ENCODE measurements around the gene TJP3.

TJP3 gene

DNA sequence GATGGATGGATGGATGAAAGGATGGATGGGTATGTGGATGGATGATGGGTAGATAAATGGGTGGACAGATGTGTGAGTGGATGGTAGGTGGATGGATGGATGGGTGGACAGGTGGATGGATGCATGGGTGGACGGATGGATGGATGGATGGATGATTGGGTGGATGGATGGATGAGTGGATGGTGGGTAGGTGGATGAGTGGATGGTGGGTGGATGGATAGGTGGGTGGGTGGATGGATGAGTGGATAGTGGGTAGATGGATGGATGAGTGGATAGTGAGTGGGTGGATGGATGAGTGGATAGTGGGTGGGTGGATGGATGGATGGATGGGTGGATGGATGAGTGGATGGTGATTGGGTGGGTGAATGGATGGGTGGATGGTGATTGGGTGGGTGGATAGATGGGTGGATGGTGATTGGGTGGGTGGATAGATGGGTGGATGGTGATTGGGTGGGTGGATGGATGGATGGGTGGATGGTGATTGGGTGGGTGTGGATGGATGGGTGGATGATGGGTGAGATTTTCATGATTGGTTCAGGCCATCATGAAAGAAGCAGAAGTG is 68.4 kb downstream of the TJP3 start:
- TF ChIP-seq ZNF274 (IDR thresholded peaks at IDR 0.05; ENCODE audit: low read depth, low read length) = no peak
- H3K4me3 ChIP-seq (ENCODE audit: low read length) = no peak overlapping the region

DNA sequence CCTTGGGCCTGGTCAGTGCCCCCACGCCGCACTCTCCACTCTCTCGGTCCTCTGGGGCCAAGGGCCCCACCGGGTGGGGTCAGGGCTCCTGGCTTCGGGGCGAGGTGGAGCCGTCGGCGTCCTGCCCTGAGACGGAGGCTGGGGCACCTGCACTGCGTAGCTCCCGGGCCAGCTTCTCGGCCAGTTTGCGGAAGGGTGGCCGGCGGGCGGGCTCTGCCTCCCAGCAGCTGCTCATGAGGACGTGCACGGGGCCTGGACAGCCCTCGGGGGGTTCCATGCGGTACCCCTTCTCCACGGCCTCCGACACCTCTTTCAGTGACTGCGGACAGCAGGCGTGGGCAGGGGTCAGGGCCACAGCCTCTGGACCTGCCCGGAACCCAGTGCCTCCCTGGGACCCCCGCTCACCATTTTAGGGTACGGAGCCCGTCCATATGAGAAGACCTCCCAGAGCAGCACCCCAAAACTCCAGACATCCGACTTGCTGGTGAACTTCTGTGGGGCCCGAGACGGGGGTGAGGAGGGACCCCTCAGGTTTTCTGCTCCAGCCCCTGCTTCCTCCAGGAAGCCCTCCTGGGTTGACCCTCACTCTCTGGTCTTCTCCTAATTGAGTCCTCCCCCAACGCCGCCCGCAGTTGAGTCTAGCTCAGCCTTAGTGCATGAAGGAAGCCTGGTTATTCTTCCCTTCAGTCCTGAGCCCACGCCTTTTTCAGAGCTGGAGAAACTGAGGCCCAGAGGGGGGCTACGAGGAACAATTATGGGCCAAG is 70.1 kb downstream of the TJP3 start:
- H3K4me3 ChIP-seq (ENCODE audit: low read length) = no peak overlapping the region
- no peak for TF ChIP-seq ZNF274 (IDR thresholded peaks at IDR 0.05; ENCODE audit: low read depth, low read length)

DNA sequence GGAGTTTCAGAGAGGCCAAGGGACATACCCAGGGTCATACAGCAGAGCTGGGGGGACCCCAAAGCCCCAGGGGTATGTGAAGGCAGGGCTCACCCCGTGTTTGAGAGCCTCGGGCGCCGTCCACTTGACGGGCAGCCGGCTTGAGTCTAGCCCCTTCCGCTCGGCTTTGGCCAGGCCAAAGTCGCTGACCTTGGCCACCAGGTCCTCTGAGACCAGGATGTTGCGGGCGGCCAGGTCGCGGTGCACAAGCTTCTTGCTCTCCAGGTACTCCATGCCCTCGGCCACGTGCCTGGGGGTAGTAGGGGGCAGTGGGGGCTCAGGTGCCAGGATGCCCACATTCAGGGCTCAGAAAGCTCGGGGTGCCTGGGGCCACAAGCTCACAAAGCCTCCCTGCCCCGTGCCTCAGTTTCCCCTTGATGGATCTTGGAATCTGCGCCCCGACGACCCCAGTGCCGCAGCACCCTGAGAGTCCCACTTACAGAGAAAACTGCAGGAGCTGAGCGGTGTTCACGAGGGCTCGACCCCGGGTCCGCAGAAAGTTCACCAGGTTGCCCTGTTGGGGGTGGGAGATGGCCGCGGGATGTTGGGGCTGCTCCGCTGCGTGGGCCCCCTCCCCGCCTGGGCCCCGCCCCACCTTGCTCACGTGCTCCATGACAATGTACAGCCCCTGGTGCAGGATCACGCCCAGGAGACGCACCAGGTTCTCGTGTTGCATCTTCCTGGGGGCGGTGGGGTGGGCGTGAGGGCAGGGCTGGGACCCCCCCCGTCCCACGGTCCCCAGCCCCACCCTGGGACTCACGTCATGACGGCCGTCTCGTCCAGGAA is 70.9 kb downstream of the TJP3 start:
- TF ChIP-seq ZNF274 (IDR thresholded peaks at IDR 0.05; ENCODE audit: low read depth, low read length) = no peak
- H3K4me3 ChIP-seq (ENCODE audit: low read length) = no peak overlapping the region

DNA sequence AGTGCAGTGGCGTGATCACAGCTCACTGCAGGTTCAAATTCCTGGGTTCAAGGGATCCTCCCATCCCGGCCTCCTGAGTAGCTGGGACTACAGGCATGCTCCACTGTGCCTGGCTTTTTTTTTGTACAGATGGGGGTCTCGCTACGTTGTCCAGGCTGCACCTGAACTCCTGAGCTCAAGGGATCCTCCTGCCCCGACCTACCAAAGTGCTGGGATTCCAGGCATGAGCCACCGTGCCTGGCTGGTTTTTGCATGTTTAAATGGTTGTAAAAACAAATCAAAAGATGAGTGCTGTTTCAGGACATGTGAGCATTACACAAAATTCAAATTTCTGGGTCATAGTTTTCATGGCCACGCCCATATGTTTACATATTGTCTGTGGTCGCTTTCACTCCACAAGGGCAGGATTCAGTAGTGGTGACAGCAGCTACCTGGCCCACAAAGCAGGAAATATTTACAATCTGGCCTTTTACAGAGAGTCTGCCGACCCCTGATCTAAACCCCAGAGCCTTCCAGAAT is 72.7 kb downstream of the TJP3 start:
- H3K4me3 ChIP-seq (ENCODE audit: low read length) = no peak overlapping the region
- TF ChIP-seq ZNF274 (IDR thresholded peaks at IDR 0.05; ENCODE audit: low read depth, low read length) = no peak

DNA sequence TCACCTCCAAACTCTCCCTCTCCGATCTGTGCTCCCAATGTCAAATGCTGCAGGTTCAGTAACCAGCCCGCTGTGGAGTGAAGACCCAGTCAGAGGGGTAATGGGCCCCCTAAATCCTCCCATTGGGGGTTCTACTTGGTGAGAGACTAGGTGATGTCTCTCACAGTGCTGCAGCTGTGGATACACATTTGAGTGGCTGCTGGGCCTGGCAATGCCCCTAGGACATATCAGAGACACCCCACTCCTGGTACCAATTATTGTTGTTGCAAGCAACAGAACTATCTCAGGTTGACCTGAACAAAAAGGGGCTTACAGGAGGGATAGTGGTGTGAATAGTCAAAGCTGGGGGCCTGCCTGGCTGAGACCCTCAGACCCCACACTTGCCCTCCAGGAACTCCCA is 73.4 kb downstream of the TJP3 start:
- no peak for TF ChIP-seq ZNF274 (IDR thresholded peaks at IDR 0.05; ENCODE audit: low read depth, low read length)
- no peak overlapping the region for H3K4me3 ChIP-seq (ENCODE audit: low read length)

DNA sequence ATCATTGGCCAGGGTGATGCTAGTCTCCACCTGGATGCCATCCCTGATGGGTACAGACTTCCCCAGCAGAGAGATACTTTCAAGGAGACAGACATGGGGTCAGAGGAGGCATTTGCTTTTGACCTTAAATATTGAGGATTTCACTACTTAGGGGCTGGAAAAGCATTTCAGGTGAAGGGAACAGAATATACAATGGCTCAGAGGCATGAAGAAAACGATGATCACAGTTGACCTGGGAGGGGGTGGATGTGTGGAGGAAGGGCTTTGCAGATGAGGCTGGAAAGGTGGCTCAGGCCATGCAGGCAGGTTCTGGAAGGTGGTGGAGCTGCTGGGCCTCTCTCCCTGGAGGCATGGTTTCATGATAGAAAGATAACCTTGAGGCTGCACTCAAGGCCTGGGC is 74.1 kb downstream of the TJP3 start:
- TF ChIP-seq ZNF274 (IDR thresholded peaks at IDR 0.05; ENCODE audit: low read depth, low read length) = no peak
- H3K4me3 ChIP-seq (ENCODE audit: low read length) = no peak overlapping the region

DNA sequence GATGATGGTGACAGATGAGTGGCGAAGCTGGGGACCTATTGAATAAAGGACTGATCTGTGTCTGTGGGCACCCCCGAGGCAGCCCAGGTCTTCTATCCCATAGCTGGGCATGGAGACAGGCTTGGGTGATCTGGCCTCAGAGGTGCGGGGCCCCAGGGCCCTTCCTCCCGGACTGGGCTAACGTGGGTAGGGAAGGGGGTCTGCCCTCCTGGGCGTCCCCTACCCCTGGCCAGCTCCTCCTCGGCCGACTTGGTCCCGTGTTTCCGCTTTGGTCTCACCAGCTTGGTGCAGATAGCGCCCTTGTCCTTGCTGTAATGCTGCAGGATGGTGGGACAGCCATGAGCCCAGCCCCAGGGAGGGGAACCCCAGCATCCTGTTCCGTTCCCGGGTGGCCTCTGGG is 74.7 kb downstream of the TJP3 start:
- TF ChIP-seq ZNF274 (IDR thresholded peaks at IDR 0.05; ENCODE audit: low read depth, low read length) = no peak
- no peak overlapping the region for H3K4me3 ChIP-seq (ENCODE audit: low read length)

DNA sequence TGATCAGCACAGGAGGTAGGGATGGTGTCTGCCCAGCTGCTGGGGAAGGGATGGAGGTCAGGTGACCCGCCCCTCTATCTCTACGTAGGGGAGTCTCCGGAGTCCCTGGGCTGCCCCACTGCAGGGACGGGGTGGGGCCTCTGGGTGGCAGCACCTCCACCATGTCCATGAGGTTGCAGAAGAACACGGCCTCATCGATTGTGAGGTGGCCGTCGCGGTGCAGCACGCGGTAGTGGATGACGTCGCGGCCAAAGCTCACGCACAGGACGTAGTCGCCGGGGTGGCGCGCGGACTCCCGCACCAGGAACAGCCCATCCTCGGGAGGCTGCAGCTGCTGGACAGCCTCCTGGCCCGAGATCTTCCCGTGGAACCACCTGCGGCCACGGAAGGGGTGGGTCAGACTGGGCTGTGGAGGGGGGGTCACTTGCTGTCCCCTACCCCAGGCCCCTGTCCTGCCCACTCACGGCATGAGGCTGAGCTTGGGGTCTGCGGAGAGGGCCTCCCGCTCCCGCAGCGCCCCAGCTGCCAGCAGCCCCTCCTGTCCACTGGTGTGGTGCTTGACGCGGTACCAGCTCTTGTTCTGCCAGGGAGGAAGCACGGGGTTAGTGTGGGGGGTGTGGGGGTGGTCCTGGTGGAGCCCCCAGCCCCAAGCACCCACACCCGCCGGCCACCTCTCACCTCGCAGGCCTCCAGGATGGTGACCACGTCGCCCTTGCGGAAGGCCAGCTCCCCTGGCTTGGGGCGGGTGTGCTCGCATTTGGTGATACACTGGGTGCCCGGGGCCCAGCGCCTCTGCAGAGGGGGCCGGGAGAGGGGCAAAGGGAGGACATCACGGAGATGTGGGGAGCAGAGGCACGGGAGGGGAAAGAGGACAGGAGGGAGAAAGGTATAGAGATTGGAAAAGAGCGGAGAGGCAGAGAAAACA is 75.7 kb downstream of the TJP3 start:
- no peak overlapping the region for H3K4me3 ChIP-seq (ENCODE audit: low read length)
- TF ChIP-seq ZNF274 (IDR thresholded peaks at IDR 0.05; ENCODE audit: low read depth, low read length) = no peak

DNA sequence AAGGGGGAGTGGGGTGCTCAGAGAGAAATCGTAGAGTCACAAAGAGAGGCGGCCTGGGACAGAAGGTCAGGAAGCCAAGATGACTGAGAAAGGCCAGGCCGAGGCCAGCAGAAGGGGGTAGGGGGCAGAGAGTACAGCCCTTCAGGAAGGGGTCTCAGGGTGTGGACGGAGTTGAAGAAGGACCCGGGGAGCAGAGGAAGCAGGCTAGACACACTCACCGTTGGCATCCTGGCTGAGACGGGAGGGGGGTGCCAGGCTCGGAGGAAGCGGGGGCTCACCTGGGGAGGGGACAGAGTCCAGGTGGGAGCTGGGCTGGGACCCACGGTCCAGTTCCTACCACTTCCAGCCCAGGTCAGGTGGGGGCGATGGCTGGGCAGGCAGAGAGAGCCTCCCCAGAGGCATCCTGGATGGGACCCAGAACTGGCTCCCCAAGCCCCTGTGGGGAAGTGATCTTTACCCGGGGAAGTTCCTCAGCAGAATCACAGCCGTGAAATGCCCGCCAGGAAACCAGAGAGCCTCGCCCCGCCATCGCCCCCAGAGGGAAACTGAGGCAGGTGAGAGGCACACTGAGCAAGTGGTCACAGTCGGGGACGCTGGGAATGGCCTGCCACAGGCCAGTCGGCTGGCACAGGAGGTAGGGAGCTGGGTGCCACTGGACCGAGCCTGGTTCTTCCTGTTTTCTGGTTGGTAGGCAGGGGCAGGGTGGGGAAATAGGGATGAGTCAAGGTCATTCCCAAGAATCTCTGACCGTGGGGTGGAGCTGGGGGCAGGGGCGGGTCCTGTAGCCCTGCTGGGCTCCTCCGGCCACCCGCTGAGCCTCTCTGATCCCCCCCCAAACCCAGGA is 76.6 kb downstream of the TJP3 start:
- TF ChIP-seq ZNF274 (IDR thresholded peaks at IDR 0.05; ENCODE audit: low read depth, low read length) = no peak
- no peak overlapping the region for H3K4me3 ChIP-seq (ENCODE audit: low read length)

DNA sequence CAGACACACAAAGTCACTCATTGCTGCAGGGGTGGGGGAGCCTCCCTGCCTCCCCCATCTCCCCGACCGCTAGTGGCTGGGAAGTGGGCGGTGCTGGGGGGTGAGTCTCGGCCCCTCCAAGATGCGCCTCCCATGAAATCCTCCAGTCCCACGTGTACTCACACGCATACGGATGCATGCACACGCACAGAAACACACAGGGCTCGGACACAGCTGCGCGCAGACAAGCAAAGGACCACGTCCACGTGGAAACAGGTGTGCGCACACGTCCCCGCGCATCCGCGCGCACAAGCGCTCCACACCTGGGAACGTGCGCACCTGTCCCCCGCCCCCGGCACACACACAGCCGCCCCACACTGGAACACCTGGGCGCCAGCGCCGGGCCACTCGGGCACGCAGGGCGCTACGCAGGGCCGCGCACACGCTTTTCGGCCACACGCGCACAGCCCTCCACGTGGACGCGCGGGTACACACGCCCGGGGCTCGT is 77.3 kb downstream of the TJP3 start:
- no peak for TF ChIP-seq ZNF274 (IDR thresholded peaks at IDR 0.05; ENCODE audit: low read depth, low read length)
- peak overlapping the region; percentile 25; the same call in 1 of the 2 replicates for H3K4me3 ChIP-seq (ENCODE audit: low read length)

DNA sequence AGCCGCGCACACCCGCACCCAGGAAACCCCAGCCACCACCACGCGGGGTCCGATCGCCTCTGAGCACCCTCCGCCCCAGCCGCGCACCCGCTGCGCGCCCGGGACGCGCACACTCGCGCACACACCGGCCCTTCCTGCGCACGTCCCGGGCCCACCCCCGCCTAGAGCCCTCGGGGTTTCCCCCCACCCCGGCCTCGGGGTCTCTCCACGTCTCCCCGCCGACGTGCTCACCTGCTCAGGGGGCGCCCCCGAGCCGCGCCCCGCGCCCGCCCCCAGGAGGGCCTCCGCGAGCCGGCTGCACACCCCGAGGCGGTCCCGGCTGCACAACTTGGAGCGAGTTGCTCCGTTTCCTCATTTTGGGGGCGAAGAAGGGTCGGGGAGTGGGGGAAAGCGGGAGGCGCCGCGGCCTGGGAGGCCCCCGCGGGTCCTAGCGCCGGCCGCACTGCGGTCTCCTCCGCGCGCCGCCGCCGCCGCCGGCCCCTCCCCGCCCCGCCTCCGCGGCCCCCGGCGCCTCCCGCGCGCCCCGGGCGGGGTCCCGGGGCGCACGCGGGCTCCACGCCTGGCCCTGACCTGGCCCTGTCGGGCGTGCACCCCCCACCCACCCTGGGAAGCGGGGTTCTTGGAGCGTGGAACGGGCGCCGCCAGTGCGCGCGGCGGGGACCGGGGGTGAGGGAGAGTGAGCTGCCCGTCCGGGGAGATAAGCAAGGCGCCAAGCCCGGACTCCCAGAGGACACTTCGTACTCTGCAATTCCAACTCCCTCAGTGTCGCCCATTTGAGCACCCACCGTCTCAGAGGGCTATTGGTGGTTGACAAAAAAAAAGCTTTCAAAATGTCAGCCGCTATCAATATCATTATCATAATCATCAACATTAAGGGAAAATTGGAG is 78.0 kb downstream of the TJP3 start, which contains the start of gene MATK:
MATK (minus strand) TSS at position 444 of the 887 bp plus-strand sequence. CDS start 1,246 bp downstream, outside the sequence.
- TF ChIP-seq ZNF274 (IDR thresholded peaks at IDR 0.05; ENCODE audit: low read depth, low read length) = no peak
- H3K4me3 ChIP-seq (ENCODE audit: low read length) = peak within 1 kb of the TSS; percentile 25; the same call in 1 of the 2 replicates
